ENCODE data around the gene TRPM3.

DNA sequence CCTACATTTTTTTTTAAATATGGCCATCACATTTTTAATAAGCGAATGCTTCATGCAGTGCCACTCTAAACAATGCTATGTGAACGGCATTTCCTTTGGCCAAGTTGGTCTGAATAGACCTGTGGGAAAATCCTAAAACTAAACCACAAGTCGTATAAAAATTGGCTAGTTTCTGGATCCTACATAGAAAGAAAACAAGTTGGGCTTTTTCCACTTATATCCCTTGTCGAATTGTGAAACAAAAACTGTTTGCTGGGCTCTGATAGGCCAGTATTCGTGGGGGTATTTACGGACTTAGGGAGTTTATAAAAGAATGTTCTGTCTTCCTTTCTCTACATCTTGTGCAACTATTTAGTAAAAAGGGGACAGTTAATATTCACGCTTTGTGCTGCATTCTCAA is 553.9 kb downstream of the TRPM3 start:
- TF ChIP-seq, protein P1, sequence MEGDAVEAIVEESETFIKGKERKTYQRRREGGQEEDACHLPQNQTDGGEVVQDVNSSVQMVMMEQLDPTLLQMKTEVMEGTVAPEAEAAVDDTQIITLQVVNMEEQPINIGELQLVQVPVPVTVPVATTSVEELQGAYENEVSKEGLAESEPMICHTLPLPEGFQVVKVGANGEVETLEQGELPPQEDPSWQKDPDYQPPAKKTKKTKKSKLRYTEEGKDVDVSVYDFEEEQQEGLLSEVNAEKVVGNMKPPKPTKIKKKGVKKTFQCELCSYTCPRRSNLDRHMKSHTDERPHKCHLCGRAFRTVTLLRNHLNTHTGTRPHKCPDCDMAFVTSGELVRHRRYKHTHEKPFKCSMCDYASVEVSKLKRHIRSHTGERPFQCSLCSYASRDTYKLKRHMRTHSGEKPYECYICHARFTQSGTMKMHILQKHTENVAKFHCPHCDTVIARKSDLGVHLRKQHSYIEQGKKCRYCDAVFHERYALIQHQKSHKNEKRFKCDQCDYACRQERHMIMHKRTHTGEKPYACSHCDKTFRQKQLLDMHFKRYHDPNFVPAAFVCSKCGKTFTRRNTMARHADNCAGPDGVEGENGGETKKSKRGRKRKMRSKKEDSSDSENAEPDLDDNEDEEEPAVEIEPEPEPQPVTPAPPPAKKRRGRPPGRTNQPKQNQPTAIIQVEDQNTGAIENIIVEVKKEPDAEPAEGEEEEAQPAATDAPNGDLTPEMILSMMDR (conservative IDR thresholded peaks at IDR 0.05 in 1 of 2, IDR thresholded peaks at IDR 0.05 in 1 of 2; ENCODE audit: extremely low read depth in 1 of 2, insufficient read depth in 1 of 2, low read depth in 1 of 2, low read length in 2 of 2) = no peak
- TF ChIP-seq EZH2 (IDR thresholded peaks at IDR 0.05; ENCODE audit: borderline replicate concordance, low read length) = no peak
